Neural progenitor cell (in vitro differentiated cells): Measurements from ENCODE around the gene SMAD6. TPM values are rescaled to one million over a fixed set of nuclear protein-coding genes. Genes with fewer than 3 reads are reported as not detected.

Experiments
- DNase-seq: peaks from one replicate; pipeline ENCODE4 v3.0.0-alpha.2; 2016; ENCODE audit warnings: low spot score
- H2AFZ ChIP-seq: fragments of 200-600 bp; sonication (generic); replicated peaks from 2 replicates; pipeline ENCODE4 v1.6.1; 2016; ENCODE audit warnings: antibody characterized with exemption
- H3F3A ChIP-seq: fragments of 200-600 bp; sonication (generic); 2 replicates; pipeline ENCODE4 v1.6.1; 2016; ENCODE audit warnings: antibody characterized with exemption, low read depth
- H3K27ac ChIP-seq: fragments of 200-600 bp; sonication (generic); 2 replicates; pipeline ENCODE4 v1.5.1; 2016; ENCODE audit warnings: mild to moderate bottlenecking
- H3K27me3 ChIP-seq: fragments of 200-600 bp; sonication (generic); 2 replicates; pipeline ENCODE4 v1.6.1; 2016; ENCODE audit warnings: mild to moderate bottlenecking, moderate library complexity
- H3K36me3 ChIP-seq: fragments of 200-600 bp; sonication (generic); 2 replicates; pipeline ENCODE4 v1.5.1; 2016
- H3K4me1 ChIP-seq: fragments of 200-600 bp; sonication (generic); 2 replicates; pipeline ENCODE4 v1.6.1; 2016; ENCODE audit warnings: mixed run types
- H3K4me2 ChIP-seq: fragments of 200-600 bp; sonication (generic); 2 replicates; pipeline ENCODE4 v1.6.1; 2016
- H3K4me3 ChIP-seq: fragments of 200-600 bp; sonication (generic); 2 replicates; pipeline ENCODE4 v1.5.1; 2016
- H3K79me2 ChIP-seq: fragments of 200-600 bp; sonication (generic); 2 replicates; pipeline ENCODE4 v1.6.1; 2016; ENCODE audit warnings: low read depth
- H3K9ac ChIP-seq: fragments of 200-600 bp; sonication (generic); 2 replicates; pipeline ENCODE4 v1.6.1; 2016
- H3K9me3 ChIP-seq: fragments of 200-600 bp; sonication (generic); 2 replicates; pipeline ENCODE4 v1.5.1; 2016; ENCODE audit warnings: low read depth
- H4K20me1 ChIP-seq: fragments of 200-600 bp; sonication (generic); 2 replicates; pipeline ENCODE4 v1.6.1; 2016; ENCODE audit warnings: low read depth
- H3K27ac Mint-ChIP-seq: 3 replicates; pipeline ENCODE4 v1.8.0; 2021; ENCODE audit warnings: mixed read lengths
- H3K27me3 Mint-ChIP-seq: 2 replicates; pipeline ENCODE4 v1.8.0; 2022; ENCODE audit warnings: low read depth, mild to moderate bottlenecking, inconsistent platforms, moderate library complexity, mixed read lengths; ENCODE audit not compliant: insufficient read depth
- H3K36me3 Mint-ChIP-seq: 3 replicates; pipeline ENCODE4 v1.8.0; 2021; ENCODE audit warnings: mixed read lengths
- H3K4me1 Mint-ChIP-seq: 3 replicates; pipeline ENCODE4 v1.8.0; 2021; ENCODE audit warnings: mixed read lengths
- H3K4me3 Mint-ChIP-seq: 3 replicates; pipeline ENCODE4 v1.8.0; 2021; ENCODE audit warnings: mild to moderate bottlenecking, moderate library complexity, mixed read lengths
- H3K9me3 Mint-ChIP-seq: 3 replicates; pipeline ENCODE4 v1.8.0; 2020; ENCODE audit warnings: mixed read lengths
- EZH2 ChIP-seq: fragments of 200-600 bp; sonication (generic); IDR thresholded peaks from 2 replicates; pipeline ENCODE4 v1.6.1; 2017; ENCODE audit warnings: antibody characterized with exemption, mild to moderate bottlenecking, moderate library complexity
- EZH2phosphoT487 ChIP-seq: fragments of 200-600 bp; sonication (generic); IDR thresholded peaks from 2 replicates; pipeline ENCODE4 v1.6.1; 2017; ENCODE audit warnings: antibody characterized with exemption
- total RNA-seq: library from RNA; depleted of rRNA; stranded (reverse); fragments of >200 nt; gene quantifications from 2 replicates; pipeline ENCODE4 v1.2.3, GENCODE V29; 2015; ENCODE audit warnings: low replicate concordance
- TF ChIP-seq, protein P1 (sequence below): fragments of 200-600 bp; sonication (generic); IDR thresholded peaks from 2 replicates; pipeline ENCODE4 v1.5.1; 2017; ENCODE audit warnings: antibody characterized with exemption, mild to moderate bottlenecking

Gene SMAD6
- total RNA-seq, 1 donor from 2014 or later: 3.4 TPM

DNA sequence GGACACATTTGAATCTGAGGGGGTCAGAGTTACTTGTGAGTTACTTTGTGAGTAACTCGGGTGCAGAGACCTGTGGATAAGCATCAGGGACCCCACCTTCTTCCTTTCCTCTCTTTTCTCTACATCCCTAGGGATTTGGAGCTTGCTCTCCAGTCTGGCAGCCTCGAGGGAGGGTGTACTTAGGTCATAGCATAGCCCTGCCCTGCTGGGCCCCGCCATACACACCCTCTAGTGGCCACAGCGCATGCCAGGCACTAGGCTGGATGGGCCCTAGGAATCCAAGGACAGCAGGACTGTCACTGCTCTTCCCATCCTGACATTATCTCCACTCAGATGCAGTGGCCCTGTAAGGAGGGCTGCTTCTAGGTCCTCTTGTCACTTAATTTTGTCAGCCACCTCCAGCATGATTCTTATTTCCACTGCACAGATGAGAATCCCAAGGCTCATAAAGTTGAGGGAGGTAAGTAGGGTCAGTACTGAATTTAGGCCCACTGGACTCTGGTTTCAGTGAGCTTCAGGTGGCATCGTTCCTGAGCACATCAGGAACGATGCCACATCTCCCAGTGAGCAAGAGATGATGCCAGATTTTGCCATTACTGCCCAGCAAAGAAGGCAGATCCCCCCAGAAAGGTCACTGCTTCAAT is 3.6 kb upstream of the SMAD6 start:
- Histone ChIP-seq H3K27me3 (peaks cover 20% of the 10 kb centered on the region), H3K9ac (no peak overlapping the region), H3F3A (peaks cover 30% of the 10 kb centered on the region), H3K9me3 (no peaks in the 10 kb centered on the region), H3K4me2 (no peak overlapping the region), H2AFZ (peak overlapping the region; percentile 17), H3K4me3 (no peak overlapping the region), H4K20me1 (no peaks in the 10 kb centered on the region), H3K27ac (no peak overlapping the region), H3K79me2 (peaks cover 11% of the 10 kb centered on the region), H3K36me3 (no peaks in the 10 kb centered on the region), H3K4me1 (peaks cover 4% of the 10 kb centered on the region)
- H3K4me3 Mint-ChIP-seq: no peak overlapping the region
- H3K27me3 Mint-ChIP-seq: no peaks in the 10 kb centered on the region
- H3K27ac Mint-ChIP-seq: no peak overlapping the region
- H3K36me3 Mint-ChIP-seq: no peaks in the 10 kb centered on the region
- H3K9me3 Mint-ChIP-seq: no peaks in the 10 kb centered on the region
- H3K4me1 Mint-ChIP-seq: peaks cover 28% of the 10 kb centered on the region
- TF ChIP-seq, protein P1, sequence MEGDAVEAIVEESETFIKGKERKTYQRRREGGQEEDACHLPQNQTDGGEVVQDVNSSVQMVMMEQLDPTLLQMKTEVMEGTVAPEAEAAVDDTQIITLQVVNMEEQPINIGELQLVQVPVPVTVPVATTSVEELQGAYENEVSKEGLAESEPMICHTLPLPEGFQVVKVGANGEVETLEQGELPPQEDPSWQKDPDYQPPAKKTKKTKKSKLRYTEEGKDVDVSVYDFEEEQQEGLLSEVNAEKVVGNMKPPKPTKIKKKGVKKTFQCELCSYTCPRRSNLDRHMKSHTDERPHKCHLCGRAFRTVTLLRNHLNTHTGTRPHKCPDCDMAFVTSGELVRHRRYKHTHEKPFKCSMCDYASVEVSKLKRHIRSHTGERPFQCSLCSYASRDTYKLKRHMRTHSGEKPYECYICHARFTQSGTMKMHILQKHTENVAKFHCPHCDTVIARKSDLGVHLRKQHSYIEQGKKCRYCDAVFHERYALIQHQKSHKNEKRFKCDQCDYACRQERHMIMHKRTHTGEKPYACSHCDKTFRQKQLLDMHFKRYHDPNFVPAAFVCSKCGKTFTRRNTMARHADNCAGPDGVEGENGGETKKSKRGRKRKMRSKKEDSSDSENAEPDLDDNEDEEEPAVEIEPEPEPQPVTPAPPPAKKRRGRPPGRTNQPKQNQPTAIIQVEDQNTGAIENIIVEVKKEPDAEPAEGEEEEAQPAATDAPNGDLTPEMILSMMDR: peak; percentile 86
- no peak for TF ChIP-seq EZH2
- peak; percentile 91 for DNase-seq

DNA sequence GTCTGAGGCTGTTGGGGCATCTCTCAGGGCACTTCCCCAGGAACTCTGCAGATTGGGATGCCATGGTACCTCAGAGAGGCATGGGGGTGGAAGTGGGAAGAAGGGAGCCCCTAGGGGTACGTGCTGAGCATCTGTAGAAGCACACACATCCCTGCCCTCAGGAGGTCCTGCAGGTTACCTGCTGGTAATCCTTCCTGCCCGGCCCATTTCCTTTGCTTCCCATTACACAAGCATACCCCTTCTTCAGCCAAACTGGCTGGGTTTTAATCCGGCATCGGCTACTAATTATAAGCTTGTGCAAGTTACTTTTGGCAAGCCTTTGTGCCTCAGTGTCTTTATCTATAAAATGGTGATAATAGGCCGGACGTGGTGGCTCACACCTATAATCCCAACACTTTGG is 3.1 kb upstream of the SMAD6 start:
- Mint-ChIP-seq H3K27me3 (no peaks in the 10 kb centered on the region), H3K4me3 (no peak overlapping the region), H3K9me3 (no peaks in the 10 kb centered on the region), H3K27ac (no peak overlapping the region), H3K36me3 (no peaks in the 10 kb centered on the region), H3K4me1 (peaks cover 28% of the 10 kb centered on the region)
- Histone ChIP-seq H3K36me3 (no peaks in the 10 kb centered on the region), H3K4me3 (no peak overlapping the region), H3K4me2 (no peak overlapping the region), H3K79me2 (peaks cover 15% of the 10 kb centered on the region), H3F3A (peaks cover 30% of the 10 kb centered on the region), H3K9ac (no peak overlapping the region), H3K4me1 (peaks cover 5% of the 10 kb centered on the region), H3K27me3 (peaks cover 25% of the 10 kb centered on the region), H2AFZ (no peak overlapping the region), H3K9me3 (no peaks in the 10 kb centered on the region), H3K27ac (no peak overlapping the region), H4K20me1 (peaks cover 1% of the 10 kb centered on the region)
- TF ChIP-seq EZH2: no peak
- TF ChIP-seq EZH2phosphoT487: no peak
- TF ChIP-seq, protein P1: no peak
- peak; percentile 18 for DNase-seq

GRCh38 chr15:66700412-66700801 is 1.6 kb upstream of the SMAD6 start:
- peak overlapping the region; percentile 96 for H2AFZ ChIP-seq
- H3K36me3 ChIP-seq: no peaks in the 10 kb centered on the region
- H4K20me1 ChIP-seq: peaks cover 16% of the 10 kb centered on the region
- peak overlapping the region; percentile 87 for H3K4me3 Mint-ChIP-seq
- no peaks in the 10 kb centered on the region for H3K36me3 Mint-ChIP-seq
- H3K27ac ChIP-seq: no peak overlapping the region
- H3K27me3 ChIP-seq: peaks cover 36% of the 10 kb centered on the region
- H3K4me3 ChIP-seq: peak overlapping the region; percentile 68
- TF ChIP-seq EZH2 (no peak), EZH2phosphoT487 (no peak)
- TF ChIP-seq, protein P1: no peak
- H3K9me3 ChIP-seq: no peaks in the 10 kb centered on the region
- H3K4me1 ChIP-seq: peaks cover 18% of the 10 kb centered on the region
- peaks cover 6% of the 10 kb centered on the region for H3K27me3 Mint-ChIP-seq
- peak overlapping the region; percentile 98 for H3K4me2 ChIP-seq
- H3K27ac Mint-ChIP-seq: peak overlapping the region; percentile 22
- H3F3A ChIP-seq: peaks cover 30% of the 10 kb centered on the region
- H3K9me3 Mint-ChIP-seq: no peaks in the 10 kb centered on the region
- H3K9ac ChIP-seq: no peak overlapping the region
- peaks cover 36% of the 10 kb centered on the region for H3K4me1 Mint-ChIP-seq
- no peak for DNase-seq
- H3K79me2 ChIP-seq: peaks cover 29% of the 10 kb centered on the region
